ENCODE results near the gene DHRSX.

DHRSX gene

DNA sequence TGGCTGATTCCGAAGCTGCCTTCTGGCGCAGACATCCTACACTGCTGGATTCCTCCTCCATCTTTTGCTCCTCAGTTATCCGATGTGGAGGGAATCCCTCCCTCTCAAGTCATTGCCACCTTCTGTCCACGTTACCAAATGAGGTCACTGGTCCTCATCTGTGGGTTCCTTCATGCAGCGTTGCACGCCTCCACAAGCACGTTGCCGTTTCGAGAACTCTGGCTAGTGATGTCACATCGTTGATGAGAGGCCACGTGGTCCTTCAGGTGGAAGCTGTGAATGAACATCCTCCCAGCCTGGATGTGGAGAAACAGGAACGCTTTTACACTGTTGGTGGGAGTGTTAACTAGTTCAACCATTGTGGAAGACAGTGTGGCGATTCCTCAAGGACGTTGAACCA, 323.2 kb downstream of the DHRSX start:
- TF ChIP-seq, protein P1, sequence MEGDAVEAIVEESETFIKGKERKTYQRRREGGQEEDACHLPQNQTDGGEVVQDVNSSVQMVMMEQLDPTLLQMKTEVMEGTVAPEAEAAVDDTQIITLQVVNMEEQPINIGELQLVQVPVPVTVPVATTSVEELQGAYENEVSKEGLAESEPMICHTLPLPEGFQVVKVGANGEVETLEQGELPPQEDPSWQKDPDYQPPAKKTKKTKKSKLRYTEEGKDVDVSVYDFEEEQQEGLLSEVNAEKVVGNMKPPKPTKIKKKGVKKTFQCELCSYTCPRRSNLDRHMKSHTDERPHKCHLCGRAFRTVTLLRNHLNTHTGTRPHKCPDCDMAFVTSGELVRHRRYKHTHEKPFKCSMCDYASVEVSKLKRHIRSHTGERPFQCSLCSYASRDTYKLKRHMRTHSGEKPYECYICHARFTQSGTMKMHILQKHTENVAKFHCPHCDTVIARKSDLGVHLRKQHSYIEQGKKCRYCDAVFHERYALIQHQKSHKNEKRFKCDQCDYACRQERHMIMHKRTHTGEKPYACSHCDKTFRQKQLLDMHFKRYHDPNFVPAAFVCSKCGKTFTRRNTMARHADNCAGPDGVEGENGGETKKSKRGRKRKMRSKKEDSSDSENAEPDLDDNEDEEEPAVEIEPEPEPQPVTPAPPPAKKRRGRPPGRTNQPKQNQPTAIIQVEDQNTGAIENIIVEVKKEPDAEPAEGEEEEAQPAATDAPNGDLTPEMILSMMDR (IDR thresholded peaks at IDR 0.05; ENCODE audit: insufficient read depth, low read depth, low read length, missing control alignments), result no peak
- DNase-seq (ENCODE audit: low read depth), result no peak
- no peak overlapping the region for H3K4me3 ChIP-seq (ENCODE audit: low read depth, low read length)

DNA sequence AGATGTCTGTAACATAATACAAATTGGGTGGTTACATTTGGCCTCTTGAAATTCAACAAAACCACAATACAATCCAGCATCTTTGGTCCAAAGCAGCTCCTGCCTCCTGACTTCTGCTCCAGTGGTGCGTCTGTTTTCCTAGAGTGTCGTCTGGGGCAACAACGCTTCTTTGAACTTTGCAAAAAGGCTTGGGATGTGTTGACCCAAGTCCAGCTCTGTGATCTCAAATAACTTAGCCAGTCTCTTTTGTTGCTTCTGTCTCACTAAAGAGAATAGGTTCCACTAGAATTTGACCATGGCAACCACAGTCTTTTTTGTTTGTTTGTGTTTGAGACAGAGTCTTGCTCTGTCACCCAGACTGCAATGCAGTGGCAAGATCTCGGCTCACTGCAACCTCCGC, 324.0 kb downstream of the DHRSX start:
- no peak for DNase-seq (ENCODE audit: low read depth)
- H3K4me3 ChIP-seq (ENCODE audit: low read depth, low read length), result no peak overlapping the region
- TF ChIP-seq, protein P1 (IDR thresholded peaks at IDR 0.05; ENCODE audit: insufficient read depth, low read depth, low read length, missing control alignments), result no peak

DNA sequence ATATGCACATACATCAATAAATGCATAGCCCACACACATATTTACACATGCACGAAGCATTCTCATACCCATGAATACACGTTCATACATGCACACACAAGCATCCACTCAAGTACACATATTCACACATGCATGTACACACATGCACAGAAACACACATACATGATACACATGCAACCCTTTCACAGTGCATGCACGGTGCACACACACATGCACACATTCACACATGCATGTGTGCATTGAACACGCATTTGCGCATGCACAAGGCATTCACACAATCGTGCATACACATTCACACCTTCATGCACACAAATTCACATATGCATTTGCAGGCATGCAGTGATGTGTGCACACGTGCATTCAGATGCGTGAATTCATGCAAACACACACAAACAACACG, 324.5 kb downstream of the DHRSX start:
- DNase-seq (ENCODE audit: low read depth), result no peak
- TF ChIP-seq, protein P1 (IDR thresholded peaks at IDR 0.05; ENCODE audit: insufficient read depth, low read depth, low read length, missing control alignments), result no peak
- no peak overlapping the region for H3K4me3 ChIP-seq (ENCODE audit: low read depth, low read length)

- TF ChIP-seq, protein P1 (IDR thresholded peaks at IDR 0.05; ENCODE audit: insufficient read depth, low read depth, low read length, missing control alignments), result no peak
- H3K4me3 ChIP-seq (ENCODE audit: low read depth, low read length), result no peak overlapping the region
- no peak for DNase-seq (ENCODE audit: low read depth)
These were observed 328.4 kb downstream of the DHRSX start for GRCh38 chrX:2172359-2172758.

All from GM12865 (cell line).